Kidney glomerular epithelial cell (primary cell): ENCODE measurements around the gene NKD1.

ENCODE experiments used
- DNase-seq: peaks from one replicate; lab custom pipeline; 2025; lab: John Stamatoyannopoulos, UW

Gene NKD1

GRCh38 chr16:50537533-50538290 lies 10.5 kb upstream of the NKD1 start:
- no peak for DNase-seq

GRCh38 chr16:50538411-50539052 lies 9.7 kb upstream of the NKD1 start:
- DNase-seq = no peak

- no peak for DNase-seq
Measured at GRCh38 chr16:50539053-50539695, 9.0 kb upstream of the NKD1 start.

GRCh38 chr16:50539822-50540710 lies 8.1 kb upstream of the NKD1 start:
- DNase-seq = no peak

GRCh38 chr16:50540711-50541007 lies 7.5 kb upstream of the NKD1 start:
- DNase-seq = no peak

- DNase-seq = no peak
Measured at GRCh38 chr16:50542703-50543102, 5.5 kb upstream of the NKD1 start.

GRCh38 chr16:50546125-50546524 lies 2.1 kb upstream of the NKD1 start:
- no peak for DNase-seq

GRCh38 chr16:50547340-50548124 lies 664 bp upstream of the NKD1 start:
- no peak for DNase-seq

GRCh38 chr16:50548909-50549560 lies 839 bp downstream of the NKD1 start:
- DNase-seq = no peak

GRCh38 chr16:50549561-50549915 lies 1.3 kb downstream of the NKD1 start:
- no peak for DNase-seq

- no peak for DNase-seq
Measured at GRCh38 chr16:50550035-50550434, 1.8 kb downstream of the NKD1 start.

GRCh38 chr16:50550866-50551641 lies 2.9 kb downstream of the NKD1 start:
- DNase-seq = no peak

- no peak for DNase-seq
Measured at GRCh38 chr16:50552476-50553101, 4.4 kb downstream of the NKD1 start.

- no peak for DNase-seq
Measured at GRCh38 chr16:50553182-50553710, 5.0 kb downstream of the NKD1 start.

GRCh38 chr16:50553731-50554360 lies 5.7 kb downstream of the NKD1 start:
- DNase-seq = no peak

GRCh38 chr16:50555269-50555875 lies 7.2 kb downstream of the NKD1 start:
- no peak for DNase-seq

- DNase-seq = no peak
Measured at GRCh38 chr16:50555952-50556673, 7.9 kb downstream of the NKD1 start.

- DNase-seq = no peak
Measured at GRCh38 chr16:50557046-50557445, 8.8 kb downstream of the NKD1 start.
